Brain pericyte (primary cell): ENCODE measurements around the gene PPP1R16B.

Source experiments
- DNase-seq: peaks from one replicate; pipeline ENCODE4 v3.0.0-alpha.2; 2012; ENCODE audit warnings: low read depth, low spot score

Gene PPP1R16B

DNA sequence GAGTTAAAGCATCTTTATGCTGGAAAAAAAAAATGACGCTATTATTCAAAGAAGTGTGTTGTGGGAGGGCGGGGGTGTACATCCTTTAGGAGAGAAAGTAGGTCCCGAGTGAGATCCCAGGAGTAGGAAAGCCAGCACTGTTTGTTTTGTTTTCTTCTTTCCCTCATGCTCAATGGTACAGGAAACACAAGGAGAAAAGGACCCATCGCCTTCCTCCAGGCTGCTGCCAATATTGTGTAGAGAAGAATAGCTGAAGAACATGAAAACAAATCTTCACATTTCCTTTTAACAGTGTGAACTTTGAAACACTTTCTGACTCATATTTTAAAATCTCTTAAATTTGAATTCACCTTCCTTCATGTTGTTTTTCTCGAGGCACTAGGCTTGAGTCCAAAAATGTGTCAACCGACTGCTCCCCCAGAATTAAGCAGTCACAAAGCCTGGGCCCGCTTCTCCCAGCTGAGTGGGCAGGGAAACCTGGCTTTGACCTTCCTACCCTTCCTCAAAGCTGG, 22.3 kb downstream of the PPP1R16B start:
- no peak for DNase-seq

DNA sequence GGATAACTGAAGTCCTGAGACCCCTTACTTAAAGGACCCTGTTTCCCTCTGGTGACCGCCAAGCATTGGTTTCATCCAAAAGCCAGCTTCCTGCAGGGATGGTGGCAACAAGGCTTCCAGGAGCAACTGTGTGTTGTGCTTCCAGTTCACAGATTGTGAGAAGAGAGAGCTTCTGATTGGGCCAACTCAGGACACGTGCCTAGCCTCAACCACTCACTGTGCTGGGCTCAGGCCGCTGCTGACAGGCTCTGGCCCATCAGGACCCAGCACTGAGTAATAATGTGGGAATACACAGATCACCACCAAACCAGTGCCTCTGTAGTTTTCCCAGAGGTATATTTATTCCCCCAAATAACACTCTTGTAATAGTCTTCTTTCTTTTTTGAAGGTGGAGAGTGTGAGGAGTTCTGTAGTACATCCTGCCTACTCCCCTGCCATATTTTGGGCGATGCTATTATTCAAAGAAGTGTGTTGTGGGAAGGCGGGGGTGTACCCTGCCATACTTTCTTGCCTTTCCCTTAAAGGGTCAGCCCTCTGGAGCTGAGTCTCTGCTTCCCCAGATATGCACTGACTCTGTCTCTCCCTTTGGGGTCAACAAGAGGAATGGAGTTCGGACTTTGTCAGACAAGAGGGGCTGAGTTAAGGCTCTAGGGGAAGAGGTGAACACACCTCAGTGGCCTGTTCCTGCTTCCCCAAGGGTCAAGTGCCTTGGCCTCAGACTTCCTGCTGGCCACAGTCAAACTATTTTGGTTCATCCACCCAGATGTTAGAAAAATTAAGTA, 23.2 kb downstream of the PPP1R16B start:
- no peak for DNase-seq

DNA sequence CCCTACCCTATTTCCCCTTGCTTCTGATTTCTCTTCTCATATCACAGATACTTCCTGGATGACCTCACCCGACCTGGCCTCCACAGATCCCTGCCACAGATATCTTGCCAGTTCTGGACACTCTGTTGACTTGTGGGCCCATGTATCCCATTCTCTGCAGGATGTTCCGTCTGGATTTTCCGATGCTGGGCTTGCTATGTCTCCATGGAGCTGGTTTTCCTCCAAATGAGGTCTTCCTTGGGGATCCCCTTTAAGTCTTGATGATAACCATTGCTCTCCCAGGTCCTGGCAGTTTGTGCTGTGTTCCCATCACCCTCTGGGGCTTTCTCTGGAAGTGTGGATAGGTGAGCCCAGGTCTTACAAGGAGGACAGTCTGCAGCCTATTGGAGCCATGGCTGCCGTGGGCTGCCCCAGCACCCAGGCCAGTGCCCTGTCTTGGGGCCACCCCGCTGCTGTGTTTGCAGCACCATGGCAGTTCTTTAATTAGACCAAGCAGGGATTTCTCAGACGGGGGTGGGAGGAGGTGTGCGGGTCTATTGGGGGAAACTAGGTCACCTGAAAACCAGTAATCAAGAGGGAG, 23.9 kb downstream of the PPP1R16B start:
- DNase-seq: no peak

DNA sequence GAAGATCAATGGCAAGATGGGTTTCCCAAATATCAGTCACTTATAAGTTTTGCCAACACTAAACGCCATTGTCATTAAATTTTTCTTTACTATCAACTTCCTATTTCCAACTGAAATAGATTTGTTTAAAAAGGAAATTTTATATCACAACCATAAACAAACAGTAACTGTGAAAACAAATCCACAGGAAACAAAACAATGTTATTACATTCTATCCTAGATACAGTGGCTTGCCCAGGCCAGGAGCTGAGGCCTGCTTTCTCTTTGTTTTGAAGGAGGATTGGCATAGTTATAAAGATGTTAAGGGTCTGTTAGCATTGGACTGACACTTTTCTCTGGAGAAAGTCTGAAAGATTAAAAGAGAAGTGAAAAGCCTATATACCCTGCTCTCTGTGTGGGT, 24.9 kb downstream of the PPP1R16B start:
- no peak for DNase-seq

DNA sequence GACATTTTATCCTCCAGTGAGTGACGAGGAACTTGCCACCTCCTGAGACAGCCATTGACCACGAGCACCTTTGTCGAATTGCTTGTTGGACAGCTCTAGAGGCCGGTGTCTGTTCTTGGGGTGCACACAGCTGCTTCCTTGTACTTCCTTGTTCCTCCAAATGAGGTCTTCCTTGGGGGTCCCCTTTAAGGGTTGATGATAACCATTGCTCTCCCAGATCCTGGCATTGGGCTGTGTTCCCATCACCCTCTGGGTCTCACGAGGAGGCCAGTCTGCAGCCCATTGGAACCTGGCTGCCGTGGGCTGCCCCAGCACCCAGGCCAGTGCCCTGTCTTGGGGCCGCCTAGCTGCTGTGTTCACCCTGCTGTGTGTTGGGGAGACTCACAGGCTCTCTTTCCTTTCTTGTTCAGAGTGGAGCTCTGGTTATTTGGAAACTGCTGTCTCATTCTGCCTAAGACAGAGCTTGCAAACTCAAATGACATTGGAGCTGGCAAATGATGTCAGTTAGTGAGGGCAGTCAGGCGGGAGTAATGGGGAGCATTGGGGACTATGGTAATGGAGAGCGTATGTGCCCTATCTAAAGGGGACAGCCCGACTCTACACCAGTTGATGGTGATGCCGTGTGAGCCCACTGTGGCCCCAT, 25.7 kb downstream of the PPP1R16B start:
- DNase-seq: no peak

DNA sequence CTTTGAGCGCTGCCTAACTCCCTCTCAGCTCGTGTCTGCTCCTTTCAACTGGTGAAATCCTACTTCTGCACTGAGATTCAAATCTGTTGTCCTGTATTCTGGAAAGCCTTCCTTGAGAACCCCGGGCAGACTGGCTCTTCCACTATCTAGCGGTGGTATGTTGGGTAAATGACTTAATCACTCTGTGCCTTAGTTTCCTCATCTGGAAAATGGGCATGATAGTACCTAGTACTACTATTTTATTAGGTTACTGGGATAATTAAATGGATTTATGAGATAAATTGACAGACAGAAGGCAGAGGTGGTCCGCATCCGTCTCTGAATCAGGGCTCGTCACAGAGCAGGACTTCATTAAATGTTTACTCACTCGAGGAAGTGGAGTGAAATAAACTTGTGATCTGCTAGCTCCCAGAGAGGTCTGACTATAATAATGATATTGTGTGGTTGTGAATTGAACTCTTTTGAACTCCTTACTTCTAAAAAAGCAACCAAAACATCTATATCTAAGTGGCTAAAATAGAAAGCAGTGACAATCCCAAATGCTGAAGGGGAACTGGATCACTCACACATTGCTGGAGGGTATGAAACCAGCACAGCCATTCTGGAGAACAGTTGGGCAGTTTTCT, 26.6 kb downstream of the PPP1R16B start:
- DNase-seq: no peak

DNA sequence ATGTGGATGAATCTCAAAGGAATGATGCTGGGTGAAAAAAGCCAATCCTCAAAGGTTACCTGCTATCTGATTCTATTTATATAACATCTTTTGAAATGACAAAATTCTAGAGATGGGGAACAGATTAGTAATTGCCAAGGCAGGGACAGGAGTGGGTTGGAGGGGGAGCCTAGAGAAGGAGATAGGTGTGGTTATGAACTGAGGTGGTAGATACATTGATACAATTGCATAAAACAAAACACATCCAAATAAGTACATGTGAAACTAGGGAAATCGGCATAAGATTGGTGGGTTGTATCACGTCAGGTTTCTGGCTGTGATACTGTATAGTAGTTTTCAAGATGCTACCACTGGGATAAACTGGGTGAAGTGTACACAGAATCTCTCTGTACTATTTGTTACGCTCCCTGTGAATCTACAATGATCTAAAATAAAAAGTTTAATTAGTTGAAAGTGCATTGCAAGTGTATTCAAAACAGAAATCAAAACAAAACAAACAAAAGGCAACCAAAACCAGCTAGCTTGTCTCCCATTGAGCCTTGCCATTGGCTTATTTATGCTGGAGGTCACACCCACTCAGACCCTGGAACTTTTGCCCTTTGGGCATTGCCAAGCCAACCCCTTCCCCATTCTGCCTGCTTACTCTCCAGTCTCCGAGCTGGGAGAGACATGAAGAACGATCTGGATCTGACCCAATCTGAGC, 27.8 kb downstream of the PPP1R16B start:
- no peak for DNase-seq

DNA sequence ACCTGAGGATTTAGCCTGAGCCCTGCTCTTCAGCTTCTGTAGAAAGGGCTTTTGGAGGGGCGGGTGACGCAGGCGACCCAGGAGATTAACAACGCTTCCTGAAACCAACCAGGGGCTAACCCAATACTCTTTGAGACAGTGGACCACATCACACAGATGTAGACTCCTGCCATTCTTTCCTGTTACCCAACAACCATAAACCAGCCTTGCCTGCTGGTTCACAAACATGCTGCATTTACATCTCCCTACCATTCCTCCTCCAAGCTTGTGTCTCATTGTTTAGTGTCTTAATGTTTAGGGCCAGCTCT, 28.3 kb downstream of the PPP1R16B start:
- DNase-seq: no peak

DNA sequence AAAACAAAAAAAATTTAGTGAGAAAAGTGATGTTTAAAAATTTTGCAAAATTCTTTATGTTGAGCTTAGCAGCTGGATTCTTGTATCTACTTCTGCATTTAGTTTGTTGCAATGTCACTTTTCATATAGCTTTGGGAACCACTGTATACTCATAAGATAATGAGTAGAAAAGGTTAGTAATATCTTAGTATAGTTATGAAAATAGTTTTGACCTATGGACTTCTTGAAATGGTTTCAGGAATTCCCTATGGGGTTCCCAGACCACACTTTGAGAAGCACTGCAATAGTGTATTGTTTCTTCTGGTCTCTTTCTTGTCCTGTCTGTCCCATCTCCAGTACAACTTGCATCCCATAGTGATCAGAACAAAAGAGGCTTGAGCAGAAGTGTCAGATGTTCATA, 29.4 kb downstream of the PPP1R16B start:
- DNase-seq: no peak

DNA sequence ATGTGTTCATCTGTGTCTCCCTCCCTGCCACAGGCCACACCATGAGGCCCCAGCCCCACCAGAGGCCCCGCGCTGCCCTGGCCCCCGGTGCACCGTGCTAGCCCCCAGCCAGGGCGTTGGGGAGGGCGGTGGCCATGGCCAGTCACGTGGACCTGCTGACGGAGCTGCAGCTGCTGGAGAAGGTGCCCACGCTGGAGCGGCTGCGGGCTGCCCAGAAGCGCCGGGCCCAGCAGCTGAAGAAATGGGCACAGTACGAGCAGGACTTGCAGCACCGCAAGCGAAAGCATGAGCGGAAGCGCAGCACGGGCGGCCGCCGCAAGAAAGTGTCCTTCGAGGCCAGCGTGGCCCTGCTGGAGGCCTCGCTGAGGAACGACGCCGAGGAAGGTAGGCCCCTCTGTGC, 30.3 kb downstream of the PPP1R16B start:
- no peak for DNase-seq

DNA sequence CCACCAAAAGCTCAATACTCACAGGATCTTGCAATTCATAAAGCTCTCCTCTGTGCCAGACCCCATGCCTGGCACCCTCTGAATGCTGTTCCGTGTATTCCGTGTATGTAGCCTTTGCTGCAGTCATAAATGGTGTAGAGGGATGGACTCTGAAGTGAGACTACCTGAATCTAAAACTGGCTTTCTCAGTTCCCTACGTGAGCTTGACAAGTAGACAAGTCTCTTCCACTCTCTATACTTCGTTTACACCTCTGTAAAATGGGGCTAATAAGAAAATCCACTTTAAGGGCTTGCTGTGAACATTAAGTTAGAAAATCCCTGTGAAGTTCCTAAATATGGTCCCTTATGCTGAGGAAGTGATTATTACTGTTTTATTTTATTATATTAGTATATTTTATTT, 31.5 kb downstream of the PPP1R16B start:
- DNase-seq: no peak

DNA sequence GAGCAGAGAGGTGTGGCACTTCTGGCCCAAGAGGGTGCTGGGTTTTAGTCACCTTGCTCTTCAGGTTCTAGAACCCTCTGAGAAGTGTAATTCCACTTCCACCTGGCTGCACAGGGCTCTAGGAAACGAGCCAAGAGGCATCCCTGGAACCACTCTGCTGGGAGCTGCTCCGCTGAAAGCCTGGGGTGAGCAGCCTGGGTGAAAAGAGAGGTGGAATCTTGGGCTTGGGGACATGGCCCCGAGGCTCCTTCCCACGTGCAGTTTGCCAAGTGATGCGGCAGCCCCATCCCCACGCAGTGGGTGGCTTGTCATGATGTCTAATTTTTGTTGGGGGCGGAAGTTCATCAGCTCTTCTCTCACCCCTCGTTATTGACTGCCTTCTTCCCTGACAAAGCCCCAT, 32.8 kb downstream of the PPP1R16B start:
- DNase-seq: no peak

DNA sequence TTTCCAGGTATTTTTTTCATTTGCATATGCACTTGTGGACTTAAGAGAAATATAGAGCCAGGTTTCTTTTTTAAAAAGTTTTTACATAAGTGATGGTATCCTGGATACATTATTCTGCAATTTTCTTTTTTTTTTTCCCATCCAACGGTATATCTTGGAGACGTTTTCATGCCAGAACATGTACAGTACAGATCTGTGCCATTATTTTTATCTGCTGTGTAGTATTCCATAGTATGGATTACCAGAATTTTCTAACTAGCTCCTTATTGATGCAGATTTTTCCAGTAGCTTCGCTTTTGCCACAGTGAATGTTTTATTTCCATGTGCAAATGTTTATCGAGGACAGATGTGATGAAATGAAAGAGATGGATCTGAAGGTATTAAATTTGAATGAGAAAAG, 34.1 kb downstream of the PPP1R16B start:
- no peak for DNase-seq

DNA sequence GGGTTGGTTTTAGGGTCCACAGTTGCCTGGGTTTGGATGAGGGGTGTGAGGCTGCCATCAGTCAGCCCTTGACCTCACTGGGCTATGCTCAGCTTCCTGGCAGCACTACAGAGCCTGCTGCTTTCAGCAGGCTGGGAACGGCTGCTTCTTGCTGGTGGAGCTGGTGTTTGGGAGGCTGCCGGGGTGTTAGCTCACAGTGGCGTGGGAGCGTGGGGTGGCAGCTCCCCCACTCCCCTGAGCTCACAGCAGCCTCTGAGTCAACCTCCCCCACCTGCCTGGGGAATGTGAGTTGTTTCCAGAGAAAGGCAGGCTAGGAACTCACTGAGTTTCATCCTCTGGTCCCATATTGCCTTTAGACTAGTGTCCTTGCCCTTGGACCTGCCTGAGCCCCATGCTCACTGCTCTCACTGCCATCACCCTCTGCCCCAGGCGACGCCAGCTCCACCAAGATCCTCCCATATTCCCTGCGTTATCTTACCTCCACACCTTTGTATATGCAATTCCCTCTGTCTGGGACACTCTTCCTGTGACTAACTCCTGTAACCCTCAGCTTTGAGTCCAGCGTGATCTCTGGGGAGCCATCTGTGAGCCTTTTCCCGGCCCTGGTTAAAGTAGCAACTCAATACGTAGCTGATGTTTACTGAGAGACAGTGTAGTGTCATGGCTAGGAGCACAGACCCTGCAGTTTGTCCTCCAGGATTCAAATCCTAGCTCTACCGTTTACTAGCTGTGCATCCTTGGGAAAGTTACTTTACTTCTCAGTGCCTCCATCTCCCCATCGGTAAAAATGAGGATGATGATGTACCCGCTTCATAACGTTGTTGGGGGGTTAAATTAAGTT, 34.8 kb downstream of the PPP1R16B start:
- DNase-seq: no peak

DNA sequence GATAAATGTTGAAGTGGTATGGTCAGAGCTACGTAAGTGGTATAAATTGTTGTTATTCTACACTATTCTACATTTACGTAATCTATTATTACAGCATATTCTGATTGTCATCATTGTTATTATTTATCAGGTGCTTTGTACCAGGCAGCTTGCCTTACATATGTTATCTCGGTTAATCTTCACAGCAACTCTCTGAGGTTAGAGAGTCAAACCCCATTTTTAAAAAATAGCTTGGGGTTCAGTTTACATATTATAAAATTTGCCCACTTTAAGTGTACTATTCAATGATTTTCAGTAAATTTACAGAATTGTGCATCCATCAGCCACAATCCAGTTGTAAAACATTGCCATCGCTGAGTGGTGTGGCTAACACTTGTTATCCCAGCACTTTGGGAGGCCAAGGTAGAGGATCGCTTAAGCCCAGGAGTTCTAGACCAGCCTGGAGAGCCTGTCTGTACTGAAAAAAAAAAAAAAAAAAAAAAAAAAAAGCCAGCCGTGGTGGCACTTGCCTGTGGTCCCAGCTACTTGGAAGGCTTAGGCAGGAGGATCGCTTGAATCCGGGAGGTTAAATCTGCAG, 35.5 kb downstream of the PPP1R16B start:
- DNase-seq: no peak

DNA sequence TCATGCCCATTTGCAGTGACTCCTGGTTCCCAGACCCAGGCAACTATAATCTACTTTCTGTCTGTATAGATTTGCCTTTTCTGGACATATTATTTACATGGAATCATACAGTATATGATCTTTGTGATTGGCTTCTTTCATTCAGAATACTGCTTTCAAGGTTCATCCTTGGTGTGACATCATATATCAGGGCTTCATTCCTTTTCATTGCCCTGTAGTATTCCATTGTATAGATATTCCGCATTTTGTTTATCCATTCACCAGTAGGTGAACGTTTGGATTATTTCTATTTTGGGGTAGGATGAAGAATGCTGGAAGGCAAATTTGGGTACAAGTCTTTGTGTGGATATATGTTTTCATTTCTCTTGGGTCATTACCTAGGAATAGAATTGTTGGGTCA, 36.1 kb downstream of the PPP1R16B start:
- no peak for DNase-seq

DNA sequence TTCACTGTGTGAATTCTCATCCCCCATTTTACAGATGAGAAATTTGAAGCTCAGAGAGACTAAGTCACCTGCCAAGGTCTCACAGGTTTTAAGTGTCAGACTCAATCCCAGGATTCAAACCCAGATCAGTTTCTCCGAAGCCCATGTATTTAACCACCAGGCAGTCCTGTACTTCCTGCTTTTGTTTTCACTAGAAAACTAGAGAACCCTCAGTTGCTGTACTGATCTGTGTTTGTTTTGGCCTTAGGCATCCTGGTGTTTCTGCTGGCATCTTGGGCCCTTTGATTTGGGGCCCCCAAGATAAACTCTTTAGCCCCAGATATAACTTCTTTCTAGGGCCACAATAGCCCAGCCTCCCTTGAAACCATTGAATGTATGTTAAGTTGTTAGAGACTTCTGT, 36.5 kb downstream of the PPP1R16B start:
- DNase-seq: no peak

DNA sequence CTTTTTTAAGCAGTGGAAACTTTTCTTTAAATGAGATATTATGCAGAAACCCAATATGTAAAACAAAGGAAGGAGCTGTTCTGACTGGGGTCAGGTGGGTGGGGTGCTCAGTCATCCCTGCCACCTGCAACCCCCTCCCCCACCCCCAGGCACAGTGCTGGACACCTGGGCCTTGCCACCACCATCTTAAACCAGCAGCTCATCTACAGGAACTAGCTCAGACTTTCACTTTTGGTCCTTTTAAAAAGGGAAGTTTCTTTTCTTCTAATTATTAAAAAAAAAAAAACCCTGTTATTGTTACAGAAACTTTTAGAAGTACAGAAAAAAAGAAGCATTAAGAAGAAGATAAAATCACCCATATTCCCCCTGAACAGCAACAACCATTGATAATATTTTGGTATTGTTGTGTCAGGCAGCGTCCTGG, 37.1 kb downstream of the PPP1R16B start:
- no peak for DNase-seq

DNA sequence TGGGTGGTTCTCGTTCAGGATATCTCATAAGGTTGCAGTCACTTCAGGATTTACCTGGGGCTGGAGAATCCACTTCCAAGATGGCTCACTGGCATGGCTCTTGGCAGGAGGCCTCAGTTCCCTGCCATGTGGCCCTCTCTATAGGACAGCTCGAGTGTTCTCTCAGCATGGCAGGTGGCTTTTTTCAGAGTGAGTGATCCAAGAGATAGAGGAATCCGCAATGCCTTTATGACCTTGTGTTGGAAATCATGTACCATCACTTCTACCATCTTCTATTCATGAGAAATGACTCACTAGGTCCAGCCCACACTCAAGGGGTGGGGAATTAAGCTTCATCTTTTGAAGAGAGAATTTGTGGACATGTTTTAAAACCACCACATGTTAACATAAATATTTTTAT, 37.8 kb downstream of the PPP1R16B start:
- DNase-seq: no peak

DNA sequence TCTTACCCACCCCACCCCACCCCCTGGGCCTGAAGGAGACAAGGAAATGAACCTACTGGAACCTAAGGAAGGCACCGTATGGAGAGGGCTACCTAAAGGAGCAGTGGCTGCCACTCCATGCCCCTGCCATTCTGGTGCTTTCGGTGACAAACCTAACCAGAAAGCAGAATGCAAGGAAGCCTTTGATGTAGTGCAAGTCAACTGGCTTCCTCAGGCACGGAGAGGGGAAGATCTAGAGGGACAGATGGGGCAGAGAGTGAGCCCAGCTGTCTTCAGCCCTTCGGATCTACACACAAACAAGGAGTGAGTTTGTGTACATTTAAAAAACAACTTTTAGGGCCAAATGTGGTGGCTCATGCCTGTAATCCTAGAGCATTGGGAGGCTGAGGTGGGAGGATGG, 39.5 kb downstream of the PPP1R16B start:
- no peak for DNase-seq

DNA sequence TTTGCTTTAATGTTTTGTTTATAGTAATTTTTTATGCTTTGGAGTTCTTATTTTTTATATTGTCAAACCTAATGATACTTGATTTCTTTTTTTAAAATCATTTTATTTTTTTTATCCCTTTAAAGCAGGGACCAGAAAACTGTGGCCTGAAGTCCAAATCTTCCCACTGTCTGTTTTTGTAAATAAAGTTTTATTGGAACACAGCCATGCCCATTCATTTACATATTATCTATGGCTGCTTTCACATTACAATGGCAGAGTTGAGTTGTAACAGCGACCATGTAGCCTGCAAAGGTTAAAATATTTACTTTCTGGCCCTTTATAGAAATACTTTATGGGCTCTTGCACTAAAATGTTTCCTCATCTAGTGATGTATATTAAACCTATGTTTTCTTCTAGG, 42.3 kb downstream of the PPP1R16B start:
- DNase-seq: no peak
